Muscle layer of colon (tissue), 2 donors: Measurements from ENCODE around the gene STAT5B.
"Not testable (repeated sequence)": the region's sequence is repeated elsewhere in the genome, so short reads cannot be mapped to it uniquely, and the experiment has no call there.

Experiments used
- H3K27ac ChIP-seq: one replicate; pipeline ENCODE4 v1.7.0; 2013; ENCODE audit warnings: low read depth, mild to moderate bottlenecking, low read length, moderate library complexity
- H3K27me3 ChIP-seq, 2 donors: one replicate each; pipeline ENCODE4 v1.7.0; 2013; ENCODE audit warnings: low read length in 2 of 2, mild to moderate bottlenecking in 2 of 2; ENCODE audit not compliant: insufficient read depth in 2 of 2, control insufficient read depth in 1 of 2
- H3K36me3 ChIP-seq: one replicate; pipeline ENCODE4 v1.7.0; 2013; ENCODE audit warnings: mild to moderate bottlenecking, low read length; ENCODE audit not compliant: insufficient read depth
- H3K4me1 ChIP-seq: one replicate; pipeline ENCODE4 v1.7.0; 2013; ENCODE audit warnings: mild to moderate bottlenecking, low read length; ENCODE audit not compliant: insufficient read depth
- H3K4me3 ChIP-seq, 2 donors: one replicate each; pipeline ENCODE4 v1.7.0; 2013; ENCODE audit warnings: low read length in 2 of 2, low read depth in 1 of 2, mild to moderate bottlenecking in 1 of 2, moderate library complexity in 1 of 2
- H3K9ac ChIP-seq: one replicate; pipeline ENCODE4 v1.7.0; 2013; ENCODE audit warnings: low read length
- H3K9me3 ChIP-seq: one replicate; pipeline ENCODE4 v1.7.0; 2013; ENCODE audit warnings: mild to moderate bottlenecking, low read length
- donor health status: abdominal sarcoma.
- donor health status: Adenocarcinoma of cecum.

The STAT5B gene

GRCh38 chr17:42305031-42305330 is 28.8 kb upstream of the STAT5B start:
- H3K36me3 ChIP-seq, result peaks cover 50% of the 10 kb centered on the region
- not testable (repeated sequence) for H3K27me3 ChIP-seq, H3K9me3 ChIP-seq, H3K4me3 ChIP-seq, H3K9ac ChIP-seq, H3K4me1 ChIP-seq, H3K27ac ChIP-seq

DNA sequence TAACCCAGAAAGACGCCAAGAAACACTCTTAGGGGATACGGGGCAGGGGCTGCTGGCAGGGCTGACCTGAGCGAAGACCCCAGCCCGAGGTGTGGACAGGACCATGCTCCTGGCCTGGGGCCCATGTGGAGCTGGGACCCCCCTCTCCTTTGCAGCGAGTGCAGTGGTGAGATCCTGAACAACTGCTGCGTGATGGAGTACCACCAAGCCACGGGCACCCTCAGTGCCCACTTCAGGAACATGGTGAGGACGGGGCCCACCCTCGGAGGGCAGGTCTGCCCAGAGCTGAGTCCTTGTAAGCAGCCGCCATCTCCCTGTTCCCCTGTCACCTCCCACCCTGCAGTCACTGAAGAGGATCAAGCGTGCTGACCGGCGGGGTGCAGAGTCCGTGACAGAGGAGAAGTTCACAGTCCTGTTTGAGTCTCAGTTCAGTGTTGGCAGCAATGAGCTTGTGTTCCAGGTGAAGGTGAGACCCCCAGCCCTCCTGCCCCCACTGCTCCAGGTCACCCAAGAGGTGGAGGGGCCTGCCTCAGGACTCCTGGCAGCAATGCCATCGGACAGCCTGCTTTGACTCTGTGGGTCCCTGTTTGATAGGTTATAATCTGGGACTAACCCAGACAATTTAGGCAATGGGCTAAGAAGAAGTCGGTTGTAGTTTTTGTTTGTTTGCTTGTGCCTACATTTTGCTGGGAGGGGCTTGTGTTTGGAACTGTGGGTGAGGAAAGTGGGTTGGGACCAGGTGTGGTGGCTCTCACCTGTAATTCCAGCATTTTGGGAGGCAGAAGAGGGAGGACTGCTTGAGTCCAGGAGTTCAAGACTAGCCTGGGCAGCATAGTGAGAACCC is 28.2 kb upstream of the STAT5B start:
- peaks cover 2% of the 10 kb centered on the region for H3K4me1 ChIP-seq
- H3K27ac ChIP-seq, result no peak overlapping the region
- no peak overlapping the region for H3K4me3 ChIP-seq
- no peaks in the 10 kb centered on the region for H3K27me3 ChIP-seq
- no peaks in the 10 kb centered on the region for H3K9me3 ChIP-seq
- no peak overlapping the region for H3K9ac ChIP-seq
- H3K36me3 ChIP-seq, result peaks cover 45% of the 10 kb centered on the region

DNA sequence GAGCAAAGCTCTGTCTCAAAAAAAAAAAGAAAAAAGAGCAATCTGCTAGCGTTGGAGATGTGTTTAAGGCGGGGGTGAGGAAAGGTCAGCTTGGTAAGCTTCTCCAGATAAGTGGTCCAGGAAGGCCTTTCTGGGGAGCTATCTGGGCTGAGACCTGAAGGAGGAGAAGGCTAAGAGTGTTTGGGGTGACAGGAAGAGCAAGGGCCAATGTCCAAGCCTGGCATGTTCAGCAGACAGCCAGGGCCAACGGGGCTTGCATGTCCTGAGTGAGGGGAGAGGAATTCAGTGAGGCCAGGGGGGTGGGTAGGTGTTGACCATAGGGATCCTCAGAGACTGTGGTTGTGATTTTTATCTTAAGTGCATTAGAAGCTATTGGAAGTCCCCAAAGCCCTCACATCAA is 27.5 kb upstream of the STAT5B start:
- Histone ChIP-seq H3K4me3 (no peak overlapping the region), H3K36me3 (peaks cover 39% of the 10 kb centered on the region), H3K9me3 (no peaks in the 10 kb centered on the region), H3K27me3 (no peaks in the 10 kb centered on the region), H3K9ac (no peak overlapping the region), H3K27ac (no peak overlapping the region), H3K4me1 (no peaks in the 10 kb centered on the region)

GRCh38 chr17:42301022-42301421 is 24.8 kb upstream of the STAT5B start:
- H3K27ac ChIP-seq, result no peak overlapping the region
- H3K9me3 ChIP-seq, result no peaks in the 10 kb centered on the region
- no peak overlapping the region for H3K9ac ChIP-seq
- no peaks in the 10 kb centered on the region for H3K4me1 ChIP-seq
- H3K36me3 ChIP-seq, result peaks cover 34% of the 10 kb centered on the region
- H3K4me3 ChIP-seq, result no peak overlapping the region
- no peaks in the 10 kb centered on the region for H3K27me3 ChIP-seq

DNA sequence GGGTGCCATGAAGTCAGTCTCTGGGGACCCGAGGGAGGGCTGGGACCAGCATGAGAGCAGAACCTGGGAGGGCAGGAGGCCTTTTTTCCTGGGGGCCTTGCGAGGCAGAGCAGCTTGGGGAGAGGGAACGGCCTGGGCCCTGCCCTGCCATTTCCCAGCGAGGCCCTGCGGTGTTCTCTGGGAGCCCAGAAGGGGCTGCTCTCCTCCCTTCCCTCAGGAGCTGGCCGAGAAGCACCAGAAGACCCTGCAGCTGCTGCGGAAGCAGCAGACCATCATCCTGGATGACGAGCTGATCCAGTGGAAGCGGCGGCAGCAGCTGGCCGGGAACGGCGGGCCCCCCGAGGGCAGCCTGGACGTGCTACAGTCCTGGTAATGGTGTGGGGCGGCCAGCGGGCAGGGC is 23.7 kb upstream of the STAT5B start:
- H3K27me3 ChIP-seq, H3K9ac ChIP-seq, H3K9me3 ChIP-seq, H3K4me1 ChIP-seq, H3K4me3 ChIP-seq, H3K27ac ChIP-seq: not testable (repeated sequence)
- H3K36me3 ChIP-seq, result peaks cover 45% of the 10 kb centered on the region

DNA sequence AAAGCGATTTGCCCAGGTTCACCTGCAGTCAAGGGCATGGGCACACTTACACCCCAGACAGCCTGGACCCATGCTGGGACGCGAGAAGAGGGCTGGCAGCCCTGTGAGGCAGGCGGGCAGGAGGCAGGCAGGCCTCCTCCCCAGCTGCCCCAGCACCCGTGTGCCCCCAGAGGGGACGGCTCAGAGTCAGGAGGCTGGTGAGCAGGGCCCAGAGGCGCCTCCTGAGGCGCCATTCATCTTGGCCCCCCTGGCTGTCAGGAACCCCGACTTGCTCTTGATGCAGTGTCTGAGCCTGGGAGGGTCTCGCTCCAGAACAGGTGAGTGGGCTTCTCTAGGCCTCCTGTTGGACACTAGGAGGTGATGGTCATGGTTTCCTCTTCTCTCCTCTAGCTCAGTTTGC is 23.2 kb upstream of the STAT5B start:
- H3K27me3 ChIP-seq, H3K9ac ChIP-seq, H3K9me3 ChIP-seq, H3K27ac ChIP-seq, H3K4me1 ChIP-seq, H3K4me3 ChIP-seq: not testable (repeated sequence)
- H3K36me3 ChIP-seq, result peaks cover 47% of the 10 kb centered on the region

- H3K36me3 ChIP-seq, result peaks cover 47% of the 10 kb centered on the region
- not testable (repeated sequence) for H3K27ac ChIP-seq, H3K4me1 ChIP-seq, H3K9me3 ChIP-seq, H3K4me3 ChIP-seq, H3K9ac ChIP-seq, H3K27me3 ChIP-seq
Observed at GRCh38 chr17:42297775-42298174, 21.6 kb upstream of the STAT5B start.

DNA sequence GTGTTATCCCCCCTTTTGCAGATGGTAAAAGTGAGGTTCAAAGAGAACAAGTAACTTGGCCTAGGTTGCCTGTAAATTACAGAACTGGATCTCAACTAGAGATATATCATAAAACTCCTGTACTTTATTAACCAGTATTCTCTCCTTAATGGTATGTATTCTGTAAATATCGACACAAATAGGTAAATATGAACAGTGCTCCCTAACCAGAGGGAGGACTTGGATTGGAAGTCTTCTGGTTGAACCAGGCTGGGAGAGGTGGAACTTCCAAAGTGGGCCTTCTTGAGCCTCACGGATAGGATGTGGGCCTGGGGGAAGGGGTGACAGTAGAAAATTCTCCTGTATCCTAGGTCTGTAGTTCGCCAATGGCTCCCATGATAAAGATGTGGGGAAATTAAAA is 19.8 kb upstream of the STAT5B start:
- H3K4me1 ChIP-seq, result no peaks in the 10 kb centered on the region
- peaks cover 35% of the 10 kb centered on the region for H3K36me3 ChIP-seq
- H3K27ac ChIP-seq, result no peak overlapping the region
- no peak overlapping the region for H3K9ac ChIP-seq
- no peaks in the 10 kb centered on the region for H3K27me3 ChIP-seq
- H3K4me3 ChIP-seq, result no peak overlapping the region
- no peaks in the 10 kb centered on the region for H3K9me3 ChIP-seq

DNA sequence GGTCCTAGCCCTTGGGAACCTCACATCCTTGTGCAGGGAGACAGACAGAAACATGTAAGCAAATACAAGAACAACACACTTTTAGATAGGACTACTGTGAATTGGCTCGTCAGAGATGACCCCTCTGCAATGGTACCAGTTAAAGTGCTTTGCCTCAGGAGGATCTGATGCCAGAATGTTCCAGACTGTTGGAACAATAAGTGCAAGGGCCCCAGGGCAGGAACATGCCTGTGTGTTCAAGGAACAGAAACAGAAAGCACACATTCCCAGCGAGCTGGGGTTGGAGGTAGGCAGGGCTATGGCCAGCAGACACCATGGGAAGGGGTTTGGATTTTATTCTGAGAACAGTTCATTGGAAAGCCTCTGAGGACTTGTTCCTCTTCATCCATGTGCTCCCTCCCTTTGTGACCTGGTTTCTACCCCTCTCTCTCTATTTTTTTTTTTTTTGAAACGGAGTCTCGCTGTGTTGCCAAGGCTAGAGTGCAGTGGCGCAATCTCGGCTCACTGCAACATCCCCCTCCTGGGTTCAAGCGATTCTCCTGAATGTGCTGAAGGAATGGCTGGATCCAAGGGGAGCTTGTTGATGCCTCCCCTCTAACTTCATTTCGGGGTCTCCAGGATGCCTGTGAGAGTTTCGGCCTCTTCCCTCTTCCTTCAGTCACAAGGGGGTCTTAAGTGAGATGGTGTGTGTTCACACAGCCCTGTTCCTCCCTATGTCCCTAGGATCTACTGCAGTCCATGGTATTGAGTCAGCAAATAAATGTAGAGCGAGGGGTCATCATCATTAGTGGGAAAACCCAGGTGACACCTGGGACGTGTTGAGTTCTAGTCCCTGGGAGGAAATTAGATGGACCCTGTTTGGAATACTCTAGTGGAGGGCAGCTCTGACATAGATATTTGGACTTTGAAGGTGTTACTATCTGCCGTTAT is 18.5 kb upstream of the STAT5B start:
- Histone ChIP-seq H3K4me3 (no peak overlapping the region), H3K27me3 (no peaks in the 10 kb centered on the region), H3K9ac (no peak overlapping the region), H3K36me3 (peaks cover 32% of the 10 kb centered on the region), H3K27ac (no peak overlapping the region), H3K4me1 (peaks cover under 1% of the 10 kb centered on the region), H3K9me3 (no peaks in the 10 kb centered on the region)

DNA sequence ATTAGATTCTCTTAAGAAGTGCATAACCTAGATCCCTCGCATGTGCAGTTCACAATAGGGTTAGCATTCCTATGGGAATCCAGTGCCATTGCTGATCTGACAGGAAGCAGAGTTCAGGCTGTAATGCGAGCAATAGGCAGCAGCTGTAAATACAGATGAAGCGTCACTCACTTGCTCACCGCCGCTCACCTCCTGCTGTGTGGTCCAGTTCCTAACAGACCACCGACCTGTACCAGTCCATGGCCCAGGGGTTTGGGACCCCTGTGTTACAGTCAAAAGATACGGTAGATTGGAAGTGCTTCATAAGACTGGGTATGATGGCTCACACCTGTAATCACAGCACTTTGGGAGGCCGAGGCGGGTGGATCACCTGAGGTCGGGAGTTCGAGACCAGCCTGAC is 14.9 kb upstream of the STAT5B start:
- Histone ChIP-seq H3K9ac (no peak overlapping the region), H3K27ac (no peak overlapping the region), H3K27me3 (no peaks in the 10 kb centered on the region), H3K4me3 (no peak overlapping the region), H3K36me3 (peaks cover 15% of the 10 kb centered on the region), H3K9me3 (no peaks in the 10 kb centered on the region), H3K4me1 (peaks cover 28% of the 10 kb centered on the region)

- Histone ChIP-seq H3K4me1 (peaks cover 29% of the 10 kb centered on the region), H3K27me3 (no peaks in the 10 kb centered on the region), H3K27ac (no peak overlapping the region)
Observed at GRCh38 chr17:42290577-42290976, 14.4 kb upstream of the STAT5B start.

More at GRCh38 chr17:42290577-42290976, 14.4 kb upstream of the STAT5B start:
- Histone ChIP-seq H3K36me3 (peaks cover 9% of the 10 kb centered on the region), H3K4me3 (no peak overlapping the region), H3K9me3 (no peaks in the 10 kb centered on the region), H3K9ac (no peak overlapping the region)
